Measurements from ENCODE around the gene RRM1.

Gene RRM1

GRCh38 chr11:4072668-4073285 is 21.8 kb upstream of the RRM1 start:
- peak; percentile 68 for DNase-seq (ENCODE audit: low read depth)
- in situ Hi-C loops (cut with HindIII; ENCODE audit: low sequenced_read_pairs) = no loop called here
- TF ChIP-seq, protein P1, sequence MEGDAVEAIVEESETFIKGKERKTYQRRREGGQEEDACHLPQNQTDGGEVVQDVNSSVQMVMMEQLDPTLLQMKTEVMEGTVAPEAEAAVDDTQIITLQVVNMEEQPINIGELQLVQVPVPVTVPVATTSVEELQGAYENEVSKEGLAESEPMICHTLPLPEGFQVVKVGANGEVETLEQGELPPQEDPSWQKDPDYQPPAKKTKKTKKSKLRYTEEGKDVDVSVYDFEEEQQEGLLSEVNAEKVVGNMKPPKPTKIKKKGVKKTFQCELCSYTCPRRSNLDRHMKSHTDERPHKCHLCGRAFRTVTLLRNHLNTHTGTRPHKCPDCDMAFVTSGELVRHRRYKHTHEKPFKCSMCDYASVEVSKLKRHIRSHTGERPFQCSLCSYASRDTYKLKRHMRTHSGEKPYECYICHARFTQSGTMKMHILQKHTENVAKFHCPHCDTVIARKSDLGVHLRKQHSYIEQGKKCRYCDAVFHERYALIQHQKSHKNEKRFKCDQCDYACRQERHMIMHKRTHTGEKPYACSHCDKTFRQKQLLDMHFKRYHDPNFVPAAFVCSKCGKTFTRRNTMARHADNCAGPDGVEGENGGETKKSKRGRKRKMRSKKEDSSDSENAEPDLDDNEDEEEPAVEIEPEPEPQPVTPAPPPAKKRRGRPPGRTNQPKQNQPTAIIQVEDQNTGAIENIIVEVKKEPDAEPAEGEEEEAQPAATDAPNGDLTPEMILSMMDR (IDR thresholded peaks at IDR 0.05; ENCODE audit: low read depth, low read length, missing control alignments) = peak; percentile 81
- H3K4me3 ChIP-seq (ENCODE audit: low read depth, low read length) = no peak overlapping the region

DNA sequence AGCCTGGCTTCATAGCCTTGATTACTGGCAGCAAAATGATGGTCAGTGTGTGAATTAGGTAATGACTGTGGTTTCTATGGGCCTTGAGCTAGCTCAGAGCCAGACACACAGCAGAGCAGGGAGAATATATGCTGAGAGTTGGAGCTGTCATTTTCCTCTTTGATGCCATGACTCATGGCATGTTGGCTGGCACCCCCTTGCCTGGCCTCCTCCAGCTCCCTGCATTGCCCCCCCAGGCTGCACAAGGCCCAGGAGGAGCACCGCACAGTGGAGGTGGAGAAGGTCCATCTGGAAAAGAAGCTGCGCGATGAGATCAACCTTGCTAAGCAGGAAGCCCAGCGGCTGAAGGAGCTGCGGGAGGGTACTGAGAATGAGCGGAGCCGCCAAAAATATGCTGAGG is 20.3 kb upstream of the RRM1 start:
- TF ChIP-seq, protein P1 (IDR thresholded peaks at IDR 0.05; ENCODE audit: low read depth, low read length, missing control alignments) = no peak
- H3K4me3 ChIP-seq (ENCODE audit: low read depth, low read length) = no peak overlapping the region
- DNase-seq (ENCODE audit: low read depth) = no peak
- in situ Hi-C loops (cut with HindIII; ENCODE audit: low sequenced_read_pairs) = no loop called here

DNA sequence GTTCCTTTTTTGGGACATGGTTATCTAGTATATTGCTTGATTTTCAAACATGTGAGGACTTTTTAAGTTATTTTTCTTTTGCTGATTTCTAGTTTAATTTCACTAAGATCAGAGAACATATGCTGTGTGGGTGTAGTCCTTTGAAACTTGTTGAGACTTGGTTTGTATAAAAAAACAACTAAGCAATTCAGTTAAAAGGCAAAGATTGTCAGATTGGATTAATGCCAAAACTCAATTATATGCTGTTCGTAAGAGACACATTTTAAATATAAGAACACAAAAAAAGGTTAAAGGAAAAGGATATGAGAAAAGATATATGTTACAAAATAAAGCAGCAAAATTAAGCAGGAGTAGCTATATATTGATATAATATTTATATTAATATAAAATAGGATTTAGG is 17.8 kb upstream of the RRM1 start:
- in situ Hi-C loops (cut with HindIII; ENCODE audit: low sequenced_read_pairs) = no loop called here
- no peak for DNase-seq (ENCODE audit: low read depth)
- TF ChIP-seq, protein P1 (IDR thresholded peaks at IDR 0.05; ENCODE audit: low read depth, low read length, missing control alignments) = no peak
- H3K4me3 ChIP-seq (ENCODE audit: low read depth, low read length) = no peak overlapping the region

DNA sequence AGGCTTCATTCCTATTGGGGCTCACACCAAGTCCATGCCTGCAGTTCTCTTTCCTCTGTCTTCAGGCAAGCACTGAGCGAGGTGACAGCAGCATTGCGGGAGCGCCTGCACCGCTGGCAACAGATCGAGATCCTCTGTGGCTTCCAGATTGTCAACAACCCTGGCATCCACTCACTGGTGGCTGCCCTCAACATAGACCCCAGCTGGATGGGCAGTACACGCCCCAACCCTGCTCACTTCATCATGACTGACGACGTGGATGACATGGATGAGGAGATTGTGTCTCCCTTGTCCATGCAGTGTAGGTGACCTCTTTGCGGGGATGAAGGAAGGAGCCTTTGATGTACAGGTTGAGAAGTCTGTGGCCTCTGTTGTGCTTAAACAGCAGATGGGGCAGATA is 11.4 kb upstream of the RRM1 start:
- TF ChIP-seq, protein P1 (IDR thresholded peaks at IDR 0.05; ENCODE audit: low read depth, low read length, missing control alignments) = no peak
- H3K4me3 ChIP-seq (ENCODE audit: low read depth, low read length) = no peak overlapping the region
- in situ Hi-C loops (cut with HindIII; ENCODE audit: low sequenced_read_pairs) = no loop called here
- no peak for DNase-seq (ENCODE audit: low read depth)

- H3K4me3 ChIP-seq (ENCODE audit: low read depth, low read length) = no peak overlapping the region
- no peak for DNase-seq (ENCODE audit: low read depth)
- TF ChIP-seq, protein P1 (IDR thresholded peaks at IDR 0.05; ENCODE audit: low read depth, low read length, missing control alignments) = no peak
- in situ Hi-C loops (cut with HindIII; ENCODE audit: low sequenced_read_pairs) = no loop called here
Measured at GRCh38 chr11:4084406-4085125, 10.0 kb upstream of the RRM1 start.

- no peak for DNase-seq (ENCODE audit: low read depth)
- in situ Hi-C loops (cut with HindIII; ENCODE audit: low sequenced_read_pairs) = no loop called here
- TF ChIP-seq, protein P1 (IDR thresholded peaks at IDR 0.05; ENCODE audit: low read depth, low read length, missing control alignments) = no peak
- H3K4me3 ChIP-seq (ENCODE audit: low read depth, low read length) = no peak overlapping the region
Measured at GRCh38 chr11:4085575-4085974, 9.0 kb upstream of the RRM1 start.
